DMS53 treated with DMSO at 0.1 percent for 48 hours (cell line): ENCODE results near the gene EBF3.

Source experiments
- DNase-seq: peaks from one replicate; lab custom pipeline; 2025; ENCODE audit not compliant: unreplicated experiment; lab: John Stamatoyannopoulos, UW

EBF3 gene

GRCh38 chr10:129963641-129964501 lies at the start of gene EBF3:
Gene EBF3 (minus strand): TSS chr10:129964274. CDS start chr10:129963768, 506 bp downstream.
- no peak for DNase-seq

GRCh38 chr10:130013335-130014262 lies 49.5 kb upstream of the EBF3 start:
- DNase-seq = no peak

- DNase-seq = no peak
Observed at GRCh38 chr10:130012129-130012528, 48.1 kb upstream of the EBF3 start.

GRCh38 chr10:130010653-130011052 lies 46.6 kb upstream of the EBF3 start:
- DNase-seq = no peak

- DNase-seq = no peak
Observed at GRCh38 chr10:130009228-130009627, 45.2 kb upstream of the EBF3 start.

- no peak for DNase-seq
Observed at GRCh38 chr10:130003787-130004613, 39.9 kb upstream of the EBF3 start.

GRCh38 chr10:130003166-130003565 lies 39.1 kb upstream of the EBF3 start:
- DNase-seq = no peak

GRCh38 chr10:130002606-130003005 lies 38.5 kb upstream of the EBF3 start:
- DNase-seq = no peak

- DNase-seq = no peak
Observed at GRCh38 chr10:130000918-130001317, 36.8 kb upstream of the EBF3 start.

GRCh38 chr10:129999140-129999539 lies 35.1 kb upstream of the EBF3 start:
- no peak for DNase-seq

- no peak for DNase-seq
Observed at GRCh38 chr10:129993621-129994020, 29.5 kb upstream of the EBF3 start.

GRCh38 chr10:129992356-129992755 lies 28.3 kb upstream of the EBF3 start:
- DNase-seq = no peak

- no peak for DNase-seq
Observed at GRCh38 chr10:129982825-129983224, 18.8 kb upstream of the EBF3 start.

GRCh38 chr10:129978980-129979379 lies 14.9 kb upstream of the EBF3 start:
- DNase-seq = no peak

GRCh38 chr10:129978322-129978721 lies 14.2 kb upstream of the EBF3 start:
- no peak for DNase-seq

GRCh38 chr10:129977794-129978193 lies 13.7 kb upstream of the EBF3 start:
- DNase-seq = no peak

GRCh38 chr10:129973674-129974059 lies 9.6 kb upstream of the EBF3 start:
- DNase-seq = no peak

GRCh38 chr10:129972966-129973673 lies 9.0 kb upstream of the EBF3 start:
- no peak for DNase-seq

- no peak for DNase-seq
Observed at GRCh38 chr10:129972145-129972965, 8.3 kb upstream of the EBF3 start.
